Common myeloid progenitor, CD34-positive (primary cell): ENCODE data around the gene PRDM1.

Source experiments
- CTCF ChIA-PET: fragments of 350-600 bp; sonication (Branson Sonifier 250); formaldehyde crosslinking; loops from one replicate; lab custom pipeline; 2021; ENCODE audit warnings: antibody characterized with exemption; lab: Charles Lee
- POLR2A ChIA-PET: fragments of 350-600 bp; sonication (Branson Sonifier 250); formaldehyde crosslinking; loops from one replicate; lab custom pipeline; 2021; ENCODE audit warnings: antibody characterized with exemption; lab: Charles Lee
- DNase-seq, 3 donors: peaks; one replicate each; pipeline versions ENCODE4 v3.0.0 to v3.0.0-alpha.2; 2013
- H3K27ac ChIP-seq, 2 experiments: 1 replicate in 1 of 2; 2 replicates in 1 of 2; pipeline ENCODE4 v1.7.0; 2013; ENCODE audit warnings: inconsistent platforms in 2 of 2, low read length in 2 of 2, mild to moderate bottlenecking in 2 of 2, low read depth in 1 of 2, moderate library complexity in 1 of 2; ENCODE audit not compliant: severe bottlenecking in 2 of 2, insufficient read depth in 1 of 2, poor library complexity in 1 of 2
- H3K27me3 ChIP-seq, 5 experiments: replicated peaks in 2 of 5; 1 replicate in 3 of 5; 2 replicates in 2 of 5; pipeline versions ENCODE4 v1.6.1 to v1.7.0; 2013; ENCODE audit warnings: low read length in 4 of 5, mild to moderate bottlenecking in 2 of 5, moderate library complexity in 2 of 5, inconsistent platforms in 1 of 5; ENCODE audit not compliant: insufficient read depth in 5 of 5, control insufficient read depth in 4 of 5
- H3K36me3 ChIP-seq, 4 experiments: 1 replicate in 2 of 4; 2 replicates in 2 of 4; pipeline versions ENCODE4 v1.6.1 to v1.7.0; 2013; ENCODE audit warnings: low read length in 3 of 4, control low read depth in 1 of 4, mild to moderate bottlenecking in 1 of 4; ENCODE audit not compliant: control insufficient read depth in 4 of 4, insufficient read depth in 4 of 4
- H3K4me1 ChIP-seq, 4 experiments: 1 replicate in 3 of 4; 2 replicates in 1 of 4; pipeline versions ENCODE4 v1.6.1 to v1.7.1; 2013; ENCODE audit warnings: low read length in 3 of 4, mild to moderate bottlenecking in 3 of 4, control low read depth in 1 of 4, inconsistent platforms in 1 of 4, moderate library complexity in 1 of 4; ENCODE audit not compliant: control insufficient read depth in 4 of 4, insufficient read depth in 4 of 4; ENCODE audit errors: control extremely low read depth in 1 of 4
- H3K4me3 ChIP-seq, 7 experiments: 1 replicate in 4 of 7; 2 replicates in 3 of 7; pipeline versions ENCODE4 v1.5.1 to v1.7.0; 2013; ENCODE audit warnings: mild to moderate bottlenecking in 7 of 7, low read length in 6 of 7, moderate library complexity in 6 of 7, inconsistent platforms in 2 of 7, low read depth in 2 of 7, control low read depth in 1 of 7; ENCODE audit not compliant: insufficient read depth in 4 of 7, control insufficient read depth in 1 of 7; ENCODE audit errors: extremely low read depth in 1 of 7
- H3K9me3 ChIP-seq, 5 experiments: 1 replicate in 4 of 5; 2 replicates in 1 of 5; pipeline versions ENCODE4 v1.6.1 to v1.7.1; 2013; ENCODE audit warnings: low read length in 4 of 5, mild to moderate bottlenecking in 2 of 5, inconsistent platforms in 1 of 5, low read depth in 1 of 5, moderate library complexity in 1 of 5; ENCODE audit not compliant: control insufficient read depth in 4 of 5, insufficient read depth in 2 of 5; ENCODE audit errors: control extremely low read depth in 1 of 5
- WGBS: methylation state at CpG from one replicate; pipeline ENCODE4 v1.1.5; 2013; ENCODE audit not compliant: insufficient coverage; 5-methylcytosine and 5-hydroxymethylcytosine counted together

PRDM1 gene

GRCh38 chr6:106084989-106085691 is 996 bp upstream of the PRDM1 start:
- H3K9me3 ChIP-seq = no peaks in the 10 kb centered on the region
- ChIA-PET CTCF (interaction anchor here (0.8 to 2.8 kb wide), 8 partner anchors 9 to 138 kb away, joined by 3 to 19 read pairs (median 5); no protein-coding TSS in a partner anchor), POLR2A (no interaction called here)
- WGBS = 33% methylated on average over 1 of the region's 7 CpGs
- peaks cover 26 to 56% (median 39%) of the 10 kb centered on the region in 4 experiments for H3K4me1 ChIP-seq
- H3K4me3 ChIP-seq = peak overlapping the region in 4 of 7 experiments; percentile 64 to 83 (median 73)
- peak in 1 of 3 donors; percentile 54 for DNase-seq
- H3K27me3 ChIP-seq = peaks cover 0 to 7% (median 0%) of the 10 kb centered on the region in 5 experiments
- H3K36me3 ChIP-seq = no peaks in the 10 kb centered on the region
- peak overlapping the region in 1 of 2 experiments; percentile 0 for H3K27ac ChIP-seq

GRCh38 chr6:106085692-106085983 is 498 bp upstream of the PRDM1 start:
- peaks cover 0 to 7% (median 0%) of the 10 kb centered on the region in 5 experiments for H3K27me3 ChIP-seq
- H3K4me1 ChIP-seq = peaks cover 31 to 56% (median 39%) of the 10 kb centered on the region in 4 experiments
- ChIA-PET CTCF (interaction anchor here (0.8 to 2.8 kb wide), 7 partner anchors 9 to 138 kb away, joined by 3 to 19 read pairs (median 5); no protein-coding TSS in a partner anchor), POLR2A (no interaction called here)
- peak overlapping the region in 1 of 2 experiments; percentile 0 for H3K27ac ChIP-seq
- H3K36me3 ChIP-seq = no peaks in the 10 kb centered on the region
- no CpG with 5 or more reads among the region's 6 CpGs for WGBS
- peak overlapping the region in 6 of 7 experiments; percentile 54 to 83 (median 73) for H3K4me3 ChIP-seq
- H3K9me3 ChIP-seq = no peaks in the 10 kb centered on the region
- no peak for DNase-seq

- no CpG with 5 or more reads among the region's 3 CpGs for WGBS
- ChIA-PET POLR2A (no interaction called here), CTCF (interaction anchor here (0.7 to 2.8 kb wide), 10 partner anchors 9 to 219 kb away, joined by 3 to 19 read pairs (median 4); no protein-coding TSS in a partner anchor)
- DNase-seq = no peak
- Histone ChIP-seq H3K4me1 (peaks cover 31 to 56% (median 39%) of the 10 kb centered on the region in 4 experiments), H3K36me3 (no peaks in the 10 kb centered on the region), H3K27me3 (peaks cover 0 to 8% (median 0%) of the 10 kb centered on the region in 5 experiments), H3K9me3 (no peaks in the 10 kb centered on the region), H3K27ac (no peak overlapping the region), H3K4me3 (peak overlapping the region in 6 of 7 experiments; percentile 54 to 83 (median 73))
Measured at GRCh38 chr6:106086814-106087175, 659 bp downstream of the PRDM1 start.

GRCh38 chr6:106087548-106088325 is 1.6 kb downstream of the PRDM1 start:
- H3K36me3 ChIP-seq = no peaks in the 10 kb centered on the region
- 38% methylated on average over 8 of the region's 13 CpGs for WGBS
- no peak for DNase-seq
- no peaks in the 10 kb centered on the region for H3K9me3 ChIP-seq
- peak overlapping the region in 6 of 7 experiments; percentile 37 to 83 (median 63) for H3K4me3 ChIP-seq
- H3K4me1 ChIP-seq = peaks cover 31 to 56% (median 39%) of the 10 kb centered on the region in 4 experiments
- ChIA-PET POLR2A (no interaction called here), CTCF (interaction anchor here (0.7 to 2.8 kb wide), 9 partner anchors 8 to 218 kb away, joined by 3 to 19 read pairs (median 4); no protein-coding TSS in a partner anchor)
- no peak overlapping the region for H3K27ac ChIP-seq
- H3K27me3 ChIP-seq = peaks cover 0 to 8% (median 0%) of the 10 kb centered on the region in 5 experiments

- Histone ChIP-seq H3K4me1 (peaks cover 28 to 50% (median 37%) of the 10 kb centered on the region in 4 experiments), H3K4me3 (peak overlapping the region in 1 of 7 experiments; percentile 21), H3K36me3 (no peaks in the 10 kb centered on the region), H3K9me3 (no peaks in the 10 kb centered on the region), H3K27ac (no peak overlapping the region), H3K27me3 (peaks cover 0 to 8% (median 0%) of the 10 kb centered on the region in 5 experiments)
- WGBS = 41% methylated on average over 4 of the region's 4 CpGs
- ChIA-PET POLR2A (no interaction called here), CTCF (interaction anchor here (0.8 to 2.7 kb wide), 9 partner anchors 13 to 606 kb away, joined by 3 to 50 read pairs (median 3); no protein-coding TSS in a partner anchor)
- peak; percentile 38 to 58 (median 55) for DNase-seq
Measured at GRCh38 chr6:106090001-106090400, 3.9 kb downstream of the PRDM1 start.

GRCh38 chr6:106092279-106092678 is 6.1 kb downstream of the PRDM1 start:
- Histone ChIP-seq H3K36me3 (no peaks in the 10 kb centered on the region), H3K27ac (no peak overlapping the region), H3K9me3 (no peaks in the 10 kb centered on the region), H3K27me3 (peaks cover 0 to 8% (median 0%) of the 10 kb centered on the region in 5 experiments), H3K4me3 (no peak overlapping the region), H3K4me1 (peaks cover 11 to 36% (median 23%) of the 10 kb centered on the region in 4 experiments)
- CTCF ChIA-PET = interaction anchor here (0.8 to 2.2 kb wide), 4 partner anchors 123 to 209 kb away, joined by 3 to 15 read pairs (median 3); no protein-coding TSS in a partner anchor
- DNase-seq = no peak
- POLR2A ChIA-PET = no interaction called here
- 100% methylated on average over 5 of the region's 5 CpGs for WGBS
